ENCODE results near the gene AP1S1. TPM values are rescaled to one million over a fixed set of nuclear protein-coding genes. Genes with fewer than 3 reads are reported as not detected.
A peak's percentile ranks its signal among the peaks of the same experiment; 100 is the strongest.
"Not testable (repeated sequence)": the region's sequence is repeated elsewhere in the genome, so short reads cannot be mapped to it uniquely, and the experiment has no call there.

The AP1S1 gene
- total RNA-seq, 1 donor from 2014 or later, result 90.1 TPM

GRCh38 chr7:101114492-101114891 lies 39.8 kb upstream of the AP1S1 start:
- H3K4me3 Mint-ChIP-seq, result no peak overlapping the region
- H3K9me3 Mint-ChIP-seq, result no peaks in the 10 kb centered on the region
- peak overlapping the region; percentile 62 for H3K27ac Mint-ChIP-seq (ENCODE audit: unreplicated experiment)
- H3K27me3 Mint-ChIP-seq (ENCODE audit: low read depth), result no peaks in the 10 kb centered on the region
- H3K4me1 Mint-ChIP-seq, result peaks cover under 1% of the 10 kb centered on the region
- no peaks in the 10 kb centered on the region for H3K36me3 Mint-ChIP-seq (ENCODE audit: low read depth)
- no peak for DNase-seq (ENCODE audit: low read depth, low spot score)
- TF ChIP-seq CTCF (conservative IDR thresholded peaks at IDR 0.05), result no peak

GRCh38 chr7:101115215-101115614 lies 39.1 kb upstream of the AP1S1 start:
- Mint-ChIP-seq H3K4me1 (peaks cover 7% of the 10 kb centered on the region), H3K27me3 (ENCODE audit: low read depth) (no peaks in the 10 kb centered on the region), H3K9me3 (no peaks in the 10 kb centered on the region), H3K36me3 (ENCODE audit: low read depth) (no peaks in the 10 kb centered on the region), H3K4me3 (no peak overlapping the region), H3K27ac (ENCODE audit: unreplicated experiment) (no peak overlapping the region)
- no peak for DNase-seq (ENCODE audit: low read depth, low spot score)
- TF ChIP-seq CTCF (conservative IDR thresholded peaks at IDR 0.05), result no peak

GRCh38 chr7:101116898-101117297 lies 37.4 kb upstream of the AP1S1 start:
- Mint-ChIP-seq H3K36me3 (ENCODE audit: low read depth) (no peaks in the 10 kb centered on the region), H3K9me3 (no peaks in the 10 kb centered on the region), H3K27ac (ENCODE audit: unreplicated experiment) (no peak overlapping the region), H3K4me3 (no peak overlapping the region), H3K27me3 (ENCODE audit: low read depth) (peaks cover under 1% of the 10 kb centered on the region), H3K4me1 (peaks cover 9% of the 10 kb centered on the region)
- no peak for DNase-seq (ENCODE audit: low read depth, low spot score)
- no peak for TF ChIP-seq CTCF (conservative IDR thresholded peaks at IDR 0.05)

- TF ChIP-seq CTCF (conservative IDR thresholded peaks at IDR 0.05), result no peak
- Mint-ChIP-seq H3K36me3 (ENCODE audit: low read depth) (no peaks in the 10 kb centered on the region), H3K9me3 (no peaks in the 10 kb centered on the region), H3K4me3 (no peak overlapping the region), H3K4me1 (peaks cover 23% of the 10 kb centered on the region), H3K27ac (ENCODE audit: unreplicated experiment) (no peak overlapping the region), H3K27me3 (ENCODE audit: low read depth) (peaks cover 3% of the 10 kb centered on the region)
- no peak for DNase-seq (ENCODE audit: low read depth, low spot score)
These were observed 35.4 kb upstream of the AP1S1 start for GRCh38 chr7:101118856-101119255.

- no peak for TF ChIP-seq CTCF (conservative IDR thresholded peaks at IDR 0.05)
- Mint-ChIP-seq H3K4me1 (peaks cover 28% of the 10 kb centered on the region), H3K9me3 (no peaks in the 10 kb centered on the region), H3K4me3 (no peak overlapping the region), H3K36me3 (ENCODE audit: low read depth) (no peaks in the 10 kb centered on the region), H3K27me3 (ENCODE audit: low read depth) (peaks cover 3% of the 10 kb centered on the region), H3K27ac (ENCODE audit: unreplicated experiment) (no peak overlapping the region)
- DNase-seq (ENCODE audit: low read depth, low spot score), result no peak
These were observed 34.4 kb upstream of the AP1S1 start for GRCh38 chr7:101119876-101120275.

- peaks cover 3% of the 10 kb centered on the region for H3K27me3 Mint-ChIP-seq (ENCODE audit: low read depth)
- no peak for DNase-seq (ENCODE audit: low read depth, low spot score)
- peaks cover 29% of the 10 kb centered on the region for H3K4me1 Mint-ChIP-seq
- no peaks in the 10 kb centered on the region for H3K9me3 Mint-ChIP-seq
- no peak for TF ChIP-seq CTCF (conservative IDR thresholded peaks at IDR 0.05)
- no peak overlapping the region for H3K4me3 Mint-ChIP-seq
- H3K27ac Mint-ChIP-seq (ENCODE audit: unreplicated experiment), result no peak overlapping the region
- H3K36me3 Mint-ChIP-seq (ENCODE audit: low read depth), result no peaks in the 10 kb centered on the region
These were observed 34.0 kb upstream of the AP1S1 start for GRCh38 chr7:101120315-101120714.

GRCh38 chr7:101121631-101121990 lies 32.7 kb upstream of the AP1S1 start:
- peaks cover 37% of the 10 kb centered on the region for H3K4me1 Mint-ChIP-seq
- not testable (repeated sequence) for H3K36me3 Mint-ChIP-seq (ENCODE audit: low read depth); H3K9me3 Mint-ChIP-seq; H3K27ac Mint-ChIP-seq (ENCODE audit: unreplicated experiment); DNase-seq (ENCODE audit: low read depth, low spot score); H3K4me3 Mint-ChIP-seq; H3K27me3 Mint-ChIP-seq (ENCODE audit: low read depth)
